HG02885 (cell line): Measurements from ENCODE around the gene LPP.
A peak's percentile ranks its signal among the peaks of the same experiment; 100 is the strongest.

Experiments
- ATAC-seq: cut with Tn5 transposase; IDR thresholded peaks from one replicate; pipeline ENCODE4 v1.9.1; 2021; ENCODE audit warnings: mild to moderate bottlenecking; ENCODE audit not compliant: unreplicated experiment, poor library complexity

LPP gene

GRCh38 chr3:188899881-188900280 is 745.9 kb downstream of the LPP start:
- no peak for ATAC-seq

- ATAC-seq: no peak
These were observed 746.5 kb downstream of the LPP start for GRCh38 chr3:188900421-188900951.

GRCh38 chr3:188901126-188901525 is 747.2 kb downstream of the LPP start:
- ATAC-seq: no peak

- ATAC-seq: no peak
These were observed 747.8 kb downstream of the LPP start for GRCh38 chr3:188901671-188902287.

GRCh38 chr3:188904670-188905069 is 750.7 kb downstream of the LPP start:
- no peak for ATAC-seq

- ATAC-seq: no peak
These were observed 751.6 kb downstream of the LPP start for GRCh38 chr3:188905547-188905946.

- no peak for ATAC-seq
These were observed 752.3 kb downstream of the LPP start for GRCh38 chr3:188906236-188906635.

- ATAC-seq: no peak
These were observed 754.3 kb downstream of the LPP start for GRCh38 chr3:188908002-188908850.

- no peak for ATAC-seq
These were observed 757.3 kb downstream of the LPP start for GRCh38 chr3:188911026-188911850.

- ATAC-seq: no peak
These were observed 759.1 kb downstream of the LPP start for GRCh38 chr3:188913084-188913483.

GRCh38 chr3:188914552-188914951 is 760.6 kb downstream of the LPP start:
- peak; percentile 61 for ATAC-seq

GRCh38 chr3:188915127-188915526 is 761.2 kb downstream of the LPP start:
- ATAC-seq: no peak

- peak; percentile 63 for ATAC-seq
These were observed 763.0 kb downstream of the LPP start for GRCh38 chr3:188916934-188917401.

GRCh38 chr3:188918093-188918492 is 764.1 kb downstream of the LPP start:
- ATAC-seq: no peak

GRCh38 chr3:188923671-188924070 is 769.7 kb downstream of the LPP start:
- ATAC-seq: no peak

GRCh38 chr3:188925376-188925775 is 771.4 kb downstream of the LPP start:
- no peak for ATAC-seq

GRCh38 chr3:188926111-188926510 is 772.2 kb downstream of the LPP start:
- ATAC-seq: no peak

- ATAC-seq: no peak
These were observed 773.0 kb downstream of the LPP start for GRCh38 chr3:188926741-188927511.

- no peak for ATAC-seq
These were observed 774.0 kb downstream of the LPP start for GRCh38 chr3:188927971-188928370.

GRCh38 chr3:188929137-188929536 is 775.2 kb downstream of the LPP start:
- no peak for ATAC-seq
